ENCODE data around the gene TARS2.

- no peak for TF ChIP-seq POLR2AphosphoS5 (IDR thresholded peaks at IDR 0.05)
- TF ChIP-seq, protein P1, sequence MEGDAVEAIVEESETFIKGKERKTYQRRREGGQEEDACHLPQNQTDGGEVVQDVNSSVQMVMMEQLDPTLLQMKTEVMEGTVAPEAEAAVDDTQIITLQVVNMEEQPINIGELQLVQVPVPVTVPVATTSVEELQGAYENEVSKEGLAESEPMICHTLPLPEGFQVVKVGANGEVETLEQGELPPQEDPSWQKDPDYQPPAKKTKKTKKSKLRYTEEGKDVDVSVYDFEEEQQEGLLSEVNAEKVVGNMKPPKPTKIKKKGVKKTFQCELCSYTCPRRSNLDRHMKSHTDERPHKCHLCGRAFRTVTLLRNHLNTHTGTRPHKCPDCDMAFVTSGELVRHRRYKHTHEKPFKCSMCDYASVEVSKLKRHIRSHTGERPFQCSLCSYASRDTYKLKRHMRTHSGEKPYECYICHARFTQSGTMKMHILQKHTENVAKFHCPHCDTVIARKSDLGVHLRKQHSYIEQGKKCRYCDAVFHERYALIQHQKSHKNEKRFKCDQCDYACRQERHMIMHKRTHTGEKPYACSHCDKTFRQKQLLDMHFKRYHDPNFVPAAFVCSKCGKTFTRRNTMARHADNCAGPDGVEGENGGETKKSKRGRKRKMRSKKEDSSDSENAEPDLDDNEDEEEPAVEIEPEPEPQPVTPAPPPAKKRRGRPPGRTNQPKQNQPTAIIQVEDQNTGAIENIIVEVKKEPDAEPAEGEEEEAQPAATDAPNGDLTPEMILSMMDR (IDR thresholded peaks at IDR 0.05 in 8 of 11, conservative IDR thresholded peaks at IDR 0.05 in 3 of 11): no peak
These were observed 7.8 kb upstream of the TARS2 start for GRCh38 chr1:150479370-150479769.

All from spleen (tissue), 7 donors.